Effector memory CD4-positive, alpha-beta T cell (primary cell): ENCODE measurements around the gene FZD10.

ENCODE experiments used
- DNase-seq, 3 donors: peaks; one replicate each; pipeline ENCODE4 v3.0.0-alpha.2; 2020
- H3K27ac ChIP-seq: 2 replicates; pipeline ENCODE4 v1.7.0; 2013; ENCODE audit warnings: mild to moderate bottlenecking, low read length, moderate library complexity; ENCODE audit not compliant: insufficient read depth, poor library complexity, severe bottlenecking
- H3K27me3 ChIP-seq: replicated peaks from 2 replicates; pipeline ENCODE4 v1.7.0; 2013; ENCODE audit warnings: mild to moderate bottlenecking, low read length; ENCODE audit not compliant: insufficient read depth, control insufficient read depth, poor library complexity, severe bottlenecking
- H3K36me3 ChIP-seq: 2 replicates; pipeline ENCODE4 v1.7.0; 2013; ENCODE audit warnings: mild to moderate bottlenecking, low read length, moderate library complexity; ENCODE audit not compliant: control insufficient read depth, insufficient read depth
- H3K4me1 ChIP-seq: 2 replicates; pipeline ENCODE4 v1.7.0; 2013; ENCODE audit warnings: low read length, mild to moderate bottlenecking; ENCODE audit not compliant: control insufficient read depth, insufficient read depth, poor library complexity, severe bottlenecking
- H3K4me3 ChIP-seq: 2 replicates; pipeline ENCODE4 v1.7.0; 2013; ENCODE audit warnings: low read length, low read depth, mild to moderate bottlenecking; ENCODE audit not compliant: insufficient read depth, poor library complexity, severe bottlenecking
- H3K9me3 ChIP-seq: 2 replicates; pipeline ENCODE4 v1.7.0; 2013; ENCODE audit warnings: mild to moderate bottlenecking, low read length, moderate library complexity; ENCODE audit not compliant: control insufficient read depth

Gene FZD10

GRCh38 chr12:130194154-130194553, 31.9 kb downstream of the FZD10 start:
- no peak overlapping the region for H3K4me3 ChIP-seq

GRCh38 chr12:130195369-130195768, 33.1 kb downstream of the FZD10 start:
- H3K4me3 ChIP-seq = no peak overlapping the region

More at GRCh38 chr12:130194154-130194553, 31.9 kb downstream of the FZD10 start:
- DNase-seq = no peak
- no peaks in the 10 kb centered on the region for H3K9me3 ChIP-seq
- no peaks in the 10 kb centered on the region for H3K4me1 ChIP-seq
- no peaks in the 10 kb centered on the region for H3K27me3 ChIP-seq
- H3K27ac ChIP-seq = no peak overlapping the region
- no peaks in the 10 kb centered on the region for H3K36me3 ChIP-seq

GRCh38 chr12:130195776-130196175, 33.5 kb downstream of the FZD10 start:
- Histone ChIP-seq H3K9me3 (no peaks in the 10 kb centered on the region), H3K27ac (no peak overlapping the region), H3K4me1 (no peaks in the 10 kb centered on the region), H3K36me3 (no peaks in the 10 kb centered on the region), H3K4me3 (no peak overlapping the region), H3K27me3 (no peaks in the 10 kb centered on the region)
- DNase-seq = no peak

More at GRCh38 chr12:130195369-130195768, 33.1 kb downstream of the FZD10 start:
- DNase-seq = no peak
- Histone ChIP-seq H3K36me3 (no peaks in the 10 kb centered on the region), H3K9me3 (no peaks in the 10 kb centered on the region), H3K4me1 (no peaks in the 10 kb centered on the region), H3K27me3 (no peaks in the 10 kb centered on the region), H3K27ac (no peak overlapping the region)

GRCh38 chr12:130196827-130197226, 34.6 kb downstream of the FZD10 start:
- H3K4me1 ChIP-seq = no peaks in the 10 kb centered on the region
- DNase-seq = no peak
- H3K36me3 ChIP-seq = no peaks in the 10 kb centered on the region
- H3K9me3 ChIP-seq = no peaks in the 10 kb centered on the region
- no peak overlapping the region for H3K4me3 ChIP-seq
- no peaks in the 10 kb centered on the region for H3K27me3 ChIP-seq
- no peak overlapping the region for H3K27ac ChIP-seq

GRCh38 chr12:130198026-130198662, 35.9 kb downstream of the FZD10 start:
- Histone ChIP-seq H3K4me1 (no peaks in the 10 kb centered on the region), H3K27me3 (no peaks in the 10 kb centered on the region), H3K4me3 (no peak overlapping the region), H3K27ac (no peak overlapping the region), H3K36me3 (no peaks in the 10 kb centered on the region), H3K9me3 (no peaks in the 10 kb centered on the region)
- no peak for DNase-seq

- Histone ChIP-seq H3K27ac (no peak overlapping the region), H3K9me3 (no peaks in the 10 kb centered on the region), H3K36me3 (no peaks in the 10 kb centered on the region), H3K27me3 (no peaks in the 10 kb centered on the region), H3K4me3 (no peak overlapping the region), H3K4me1 (no peaks in the 10 kb centered on the region)
- DNase-seq = no peak
These were observed 36.4 kb downstream of the FZD10 start for GRCh38 chr12:130198663-130199060.

GRCh38 chr12:130199581-130200390, 37.5 kb downstream of the FZD10 start:
- H3K36me3 ChIP-seq = no peaks in the 10 kb centered on the region
- no peak overlapping the region for H3K27ac ChIP-seq
- H3K4me1 ChIP-seq = no peaks in the 10 kb centered on the region
- no peak for DNase-seq
- H3K9me3 ChIP-seq = no peaks in the 10 kb centered on the region
- H3K27me3 ChIP-seq = no peaks in the 10 kb centered on the region
- no peak overlapping the region for H3K4me3 ChIP-seq

- DNase-seq = no peak
- no peaks in the 10 kb centered on the region for H3K4me1 ChIP-seq
- H3K27me3 ChIP-seq = no peaks in the 10 kb centered on the region
- no peak overlapping the region for H3K27ac ChIP-seq
- H3K4me3 ChIP-seq = no peak overlapping the region
- no peaks in the 10 kb centered on the region for H3K9me3 ChIP-seq
- no peaks in the 10 kb centered on the region for H3K36me3 ChIP-seq
These were observed 38.2 kb downstream of the FZD10 start for GRCh38 chr12:130200445-130200844.

- no peak for DNase-seq
- Histone ChIP-seq H3K9me3 (no peaks in the 10 kb centered on the region), H3K27ac (no peak overlapping the region), H3K4me1 (no peaks in the 10 kb centered on the region), H3K36me3 (no peaks in the 10 kb centered on the region), H3K4me3 (no peak overlapping the region), H3K27me3 (no peaks in the 10 kb centered on the region)
These were observed 38.8 kb downstream of the FZD10 start for GRCh38 chr12:130201037-130201436.

- DNase-seq = no peak
- H3K27me3 ChIP-seq = no peaks in the 10 kb centered on the region
- H3K4me1 ChIP-seq = no peaks in the 10 kb centered on the region
- no peak overlapping the region for H3K27ac ChIP-seq
- no peak overlapping the region for H3K4me3 ChIP-seq
- H3K9me3 ChIP-seq = no peaks in the 10 kb centered on the region
- no peaks in the 10 kb centered on the region for H3K36me3 ChIP-seq
These were observed 39.9 kb downstream of the FZD10 start for GRCh38 chr12:130202201-130202600.
